ACC112 (cell line): ENCODE results near the gene HORMAD2.

Experiments used
- H2AFZ ChIP-seq: fragments of 200-600 bp; sonication (generic); one replicate; pipeline ENCODE4 v1.6.0; 2017; ENCODE audit warnings: antibody characterized with exemption, low read length; ENCODE audit not compliant: unreplicated experiment
- H3K27ac ChIP-seq: fragments of 200-600 bp; sonication (generic); 2 replicates; pipeline ENCODE4 v1.5.1; 2014; ENCODE audit warnings: low read depth, mild to moderate bottlenecking, antibody characterized with exemption, low read length, moderate library complexity
- H3K27me3 ChIP-seq: fragments of 200-600 bp; sonication (generic); 2 replicates; pipeline ENCODE4 v1.6.1; 2014; ENCODE audit warnings: mild to moderate bottlenecking, antibody characterized with exemption, low read length, moderate library complexity, mixed read lengths; ENCODE audit not compliant: insufficient read depth
- H3K36me3 ChIP-seq: fragments of 200-600 bp; sonication (generic); 2 replicates; pipeline ENCODE4 v1.6.1; 2016; ENCODE audit warnings: mild to moderate bottlenecking, antibody characterized with exemption, low read length, moderate library complexity, mixed read lengths; ENCODE audit not compliant: insufficient read depth
- H3K4me1 ChIP-seq: fragments of 200-600 bp; sonication (generic); one replicate; pipeline ENCODE4 v1.6.1; 2016; ENCODE audit warnings: low read length, mixed read lengths; ENCODE audit not compliant: insufficient read depth, unreplicated experiment, control insufficient read depth
- H3K4me3 ChIP-seq: fragments of 200-600 bp; sonication (generic); 2 replicates; pipeline ENCODE4 v1.5.1; 2014; ENCODE audit warnings: mild to moderate bottlenecking, low read depth, low read length
- H3K79me2 ChIP-seq: fragments of 200-600 bp; sonication (generic); one replicate; pipeline ENCODE4 v1.6.0; 2016; ENCODE audit warnings: low read length; ENCODE audit not compliant: control insufficient read depth, unreplicated experiment, insufficient read depth

The HORMAD2 gene

GRCh38 chr22:30128511-30128910 lies 48.2 kb downstream of the HORMAD2 start:
- Histone ChIP-seq H3K36me3 (no peaks in the 10 kb centered on the region), H3K27ac (no peak overlapping the region), H3K27me3 (no peaks in the 10 kb centered on the region), H3K4me1 (peaks cover 5% of the 10 kb centered on the region), H3K79me2 (no peaks in the 10 kb centered on the region), H2AFZ (no peak overlapping the region), H3K4me3 (no peak overlapping the region)

DNA sequence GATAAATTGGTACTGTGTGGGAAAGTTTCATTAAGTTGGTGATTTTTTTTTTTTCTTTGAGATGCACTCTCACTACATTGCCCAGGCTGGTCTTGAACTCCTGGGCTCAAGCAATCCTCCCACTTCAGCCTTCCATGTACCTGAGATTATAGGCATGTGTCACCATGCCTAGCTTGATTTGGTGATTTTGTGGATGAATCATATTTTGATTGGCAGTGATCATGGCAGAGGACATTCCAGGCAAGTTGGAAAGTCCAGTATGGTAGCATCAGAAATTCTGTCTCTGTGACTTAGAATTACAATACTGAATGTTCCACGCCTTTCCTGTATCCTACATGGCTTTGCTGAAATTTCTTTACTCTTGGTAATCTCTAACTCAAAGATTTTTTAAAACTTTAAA lies 49.4 kb downstream of the HORMAD2 start:
- Histone ChIP-seq H3K4me3 (no peak overlapping the region), H3K27me3 (no peaks in the 10 kb centered on the region), H2AFZ (no peak overlapping the region), H3K36me3 (no peaks in the 10 kb centered on the region), H3K79me2 (no peaks in the 10 kb centered on the region), H3K27ac (no peak overlapping the region), H3K4me1 (peaks cover 5% of the 10 kb centered on the region)

GRCh38 chr22:30132290-30132996 lies 52.2 kb downstream of the HORMAD2 start:
- Histone ChIP-seq H3K79me2 (no peaks in the 10 kb centered on the region), H3K27ac (no peak overlapping the region), H3K36me3 (no peaks in the 10 kb centered on the region), H3K4me3 (no peak overlapping the region), H3K27me3 (no peaks in the 10 kb centered on the region), H3K4me1 (peaks cover 5% of the 10 kb centered on the region), H2AFZ (no peak overlapping the region)

- Histone ChIP-seq H3K4me3 (no peak overlapping the region), H3K4me1 (no peaks in the 10 kb centered on the region), H3K36me3 (no peaks in the 10 kb centered on the region), H3K27ac (no peak overlapping the region), H2AFZ (no peak overlapping the region), H3K79me2 (no peaks in the 10 kb centered on the region), H3K27me3 (no peaks in the 10 kb centered on the region)
Measured at GRCh38 chr22:30140414-30140813, 60.1 kb downstream of the HORMAD2 start.

GRCh38 chr22:30143265-30143664 lies 63.0 kb downstream of the HORMAD2 start:
- H3K4me1 ChIP-seq = no peaks in the 10 kb centered on the region
- no peak overlapping the region for H3K27ac ChIP-seq
- no peaks in the 10 kb centered on the region for H3K36me3 ChIP-seq
- no peak overlapping the region for H2AFZ ChIP-seq
- no peaks in the 10 kb centered on the region for H3K79me2 ChIP-seq
- H3K27me3 ChIP-seq = no peaks in the 10 kb centered on the region
- H3K4me3 ChIP-seq = no peak overlapping the region

DNA sequence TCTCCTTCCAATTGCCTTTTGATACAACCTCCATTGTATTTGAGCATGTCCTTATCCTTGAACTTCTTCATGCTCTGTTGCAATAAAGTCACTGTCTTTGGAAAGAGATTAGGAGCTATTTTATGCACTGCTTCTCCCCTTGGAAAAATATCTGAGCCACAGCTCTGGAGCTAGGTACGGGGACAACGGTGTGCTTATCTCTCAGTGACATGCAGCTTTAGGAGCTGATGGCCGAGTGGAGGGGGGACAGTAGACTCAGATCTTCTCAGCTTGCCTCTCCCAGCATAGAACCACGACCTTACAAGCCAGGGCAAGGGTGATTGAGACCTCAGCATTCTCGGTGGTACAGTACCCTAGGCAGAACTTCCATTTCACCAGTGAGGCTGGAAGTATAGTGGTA lies 64.1 kb downstream of the HORMAD2 start:
- no peaks in the 10 kb centered on the region for H3K4me1 ChIP-seq
- no peak overlapping the region for H2AFZ ChIP-seq
- H3K27ac ChIP-seq = no peak overlapping the region
- no peak overlapping the region for H3K4me3 ChIP-seq
- H3K36me3 ChIP-seq = no peaks in the 10 kb centered on the region
- H3K27me3 ChIP-seq = no peaks in the 10 kb centered on the region
- no peaks in the 10 kb centered on the region for H3K79me2 ChIP-seq

GRCh38 chr22:30150212-30150611 lies 69.9 kb downstream of the HORMAD2 start:
- Histone ChIP-seq H3K27me3 (no peaks in the 10 kb centered on the region), H3K36me3 (no peaks in the 10 kb centered on the region), H3K4me1 (no peaks in the 10 kb centered on the region), H3K79me2 (no peaks in the 10 kb centered on the region), H3K27ac (no peak overlapping the region), H2AFZ (no peak overlapping the region), H3K4me3 (no peak overlapping the region)

DNA sequence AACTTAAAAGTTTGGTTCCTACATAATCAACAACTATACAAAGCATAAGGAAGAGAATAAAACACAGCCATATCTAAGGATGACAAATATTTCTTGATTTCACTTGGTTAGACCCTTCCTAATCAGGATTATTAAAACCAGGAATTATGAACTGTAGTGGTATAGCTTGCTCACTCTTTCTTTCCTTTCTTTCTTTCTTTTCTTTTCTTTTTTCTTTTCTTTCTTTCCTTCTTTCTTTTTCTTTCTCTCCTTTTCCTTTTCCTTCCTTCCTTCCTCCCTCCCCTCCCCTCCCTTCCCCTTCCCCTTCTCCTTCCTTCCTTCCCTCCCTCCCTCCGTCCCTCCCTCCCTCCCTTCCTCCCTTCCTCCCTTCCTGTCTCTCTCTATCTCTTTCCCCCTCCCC lies 78.0 kb downstream of the HORMAD2 start:
- Histone ChIP-seq H3K79me2 (no peaks in the 10 kb centered on the region), H3K4me3 (no peak overlapping the region)

DNA sequence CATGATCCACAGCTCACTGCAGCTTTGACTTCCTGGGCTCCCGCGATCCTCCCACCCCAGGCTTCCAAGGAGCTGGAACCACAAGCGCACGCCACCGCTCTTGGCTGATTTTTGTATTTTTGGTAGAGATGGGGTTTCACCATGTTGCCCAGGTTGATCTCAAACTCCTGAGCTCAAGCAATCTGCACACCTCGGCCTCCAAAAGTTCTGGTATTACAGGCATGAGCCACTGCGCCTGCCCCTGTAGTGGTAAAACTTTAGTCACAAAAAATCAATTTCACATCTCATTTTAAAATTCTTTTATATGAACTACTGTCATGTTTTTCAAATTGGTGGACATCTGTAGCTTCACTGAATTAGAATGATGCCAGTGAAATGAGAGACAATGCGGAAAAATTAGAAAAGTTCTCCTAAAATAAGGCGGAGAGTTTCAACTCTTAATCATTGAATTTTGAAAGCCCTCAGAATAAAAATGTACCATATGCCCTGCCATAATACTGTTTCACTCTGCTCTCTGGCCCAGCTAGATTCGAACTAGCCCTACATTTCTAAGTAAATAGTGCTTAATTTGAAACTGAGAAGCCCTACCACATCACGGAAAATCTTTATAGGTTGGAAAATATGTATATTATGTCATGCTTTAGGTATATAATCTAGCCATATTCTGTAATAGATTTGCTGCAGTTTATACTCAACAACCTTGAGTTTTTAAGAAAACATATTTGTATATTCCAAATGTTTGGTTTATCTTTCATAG lies 78.7 kb downstream of the HORMAD2 start:
- Histone ChIP-seq H3K27ac (peak overlapping the region; percentile 68), H2AFZ (no peak overlapping the region), H3K4me3 (no peak overlapping the region), H3K36me3 (no peaks in the 10 kb centered on the region), H3K79me2 (no peaks in the 10 kb centered on the region), H3K4me1 (peaks cover 14% of the 10 kb centered on the region), H3K27me3 (no peaks in the 10 kb centered on the region)

More for the DNA sequence above, 78.0 kb downstream of the HORMAD2 start:
- Histone ChIP-seq H3K27me3 (no peaks in the 10 kb centered on the region), H3K4me1 (peaks cover 14% of the 10 kb centered on the region), H2AFZ (no peak overlapping the region), H3K27ac (no peak overlapping the region), H3K36me3 (no peaks in the 10 kb centered on the region)

DNA sequence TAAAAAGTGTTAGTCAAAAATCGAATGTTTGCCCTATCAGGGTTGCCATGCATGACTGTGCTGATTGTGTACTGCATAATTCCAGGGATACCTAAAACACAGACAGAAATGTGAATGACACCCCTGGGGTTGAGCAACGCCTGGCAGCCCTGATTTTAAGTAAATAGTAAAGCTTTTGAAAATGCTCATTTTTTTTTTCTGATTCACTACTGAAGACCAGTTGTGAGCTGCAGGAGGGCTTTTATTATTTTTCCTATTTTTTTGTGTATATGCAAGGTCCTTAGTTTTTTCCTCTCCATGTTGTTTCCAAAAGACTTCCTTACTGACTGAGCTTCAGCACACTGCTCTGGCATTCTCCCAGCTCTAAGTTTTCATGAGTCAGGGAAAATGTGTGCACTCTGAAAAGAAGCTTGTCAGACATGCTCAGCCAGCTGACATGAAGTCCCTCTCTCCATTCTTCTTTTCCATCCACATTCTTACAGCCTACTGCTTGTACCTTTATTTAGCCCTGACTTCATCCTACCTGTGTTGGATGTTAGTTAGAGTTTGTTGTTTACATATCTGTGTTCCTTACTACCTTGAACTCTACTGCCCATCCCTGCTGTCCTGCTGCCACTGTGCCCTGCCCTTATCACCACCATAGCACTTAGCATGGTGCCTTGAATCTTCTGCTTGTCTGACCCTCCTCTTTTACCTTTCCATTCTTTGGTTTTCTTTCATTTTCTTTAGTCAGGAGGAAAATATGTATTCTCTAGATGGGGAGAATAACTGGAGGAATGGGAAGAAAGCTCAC lies 79.5 kb downstream of the HORMAD2 start:
- no peaks in the 10 kb centered on the region for H3K79me2 ChIP-seq
- no peaks in the 10 kb centered on the region for H3K27me3 ChIP-seq
- no peaks in the 10 kb centered on the region for H3K36me3 ChIP-seq
- peaks cover 14% of the 10 kb centered on the region for H3K4me1 ChIP-seq
- no peak overlapping the region for H2AFZ ChIP-seq
- H3K4me3 ChIP-seq = no peak overlapping the region
- H3K27ac ChIP-seq = peak overlapping the region; percentile 68
